GM23338 (cell line): ENCODE results near the gene CDC42BPB. TPM values are rescaled to one million over a fixed set of nuclear protein-coding genes. Genes with fewer than 3 reads are reported as not detected.

Experiments
- ATAC-seq: fragments of 200-7000 bp; cut with Tn5 transposase; 3 replicates; pipeline ENCODE4 v1.9.1; 2020
- DNase-seq: peaks from one replicate; pipeline ENCODE4 v3.0.0-alpha.2; 2015; ENCODE audit warnings: low spot score
- H2AFZ ChIP-seq: fragments of 200-600 bp; sonication (generic); 2 replicates; pipeline ENCODE4 v1.8.0; 2016; ENCODE audit warnings: antibody characterized with exemption, mild to moderate bottlenecking, moderate library complexity
- H3F3A ChIP-seq: fragments of 200-600 bp; sonication (generic); replicated peaks from 2 replicates; pipeline ENCODE4 v1.8.0; 2017; ENCODE audit warnings: antibody characterized with exemption, mixed run types, low read depth
- H3K27ac ChIP-seq: fragments of 200-600 bp; sonication (generic); 2 replicates; pipeline ENCODE4 v1.6.1; 2016; ENCODE audit warnings: low read depth
- H3K27me3 ChIP-seq: fragments of 200-600 bp; sonication (generic); 2 replicates; pipeline ENCODE4 v1.8.0; 2016; ENCODE audit warnings: mild to moderate bottlenecking, mixed run types, moderate library complexity; ENCODE audit not compliant: insufficient read depth
- H3K36me3 ChIP-seq: fragments of 200-600 bp; sonication (generic); 2 replicates; pipeline ENCODE4 v1.8.0; 2016; ENCODE audit warnings: mild to moderate bottlenecking; ENCODE audit not compliant: insufficient read depth
- H3K4me1 ChIP-seq: fragments of 200-600 bp; sonication (generic); 2 replicates; pipeline ENCODE4 v1.8.0; 2016; ENCODE audit warnings: mild to moderate bottlenecking, moderate library complexity; ENCODE audit not compliant: insufficient read depth
- H3K4me2 ChIP-seq: fragments of 200-600 bp; sonication (generic); 2 replicates; pipeline ENCODE4 v1.7.1; 2017; ENCODE audit warnings: mixed run types
- H3K4me3 ChIP-seq: fragments of 200-600 bp; sonication (generic); 2 replicates; pipeline ENCODE4 v1.6.1; 2016; ENCODE audit warnings: mixed run types
- H3K79me2 ChIP-seq: fragments of 200-600 bp; sonication (generic); replicated peaks from 2 replicates; pipeline ENCODE4 v1.8.0; 2017; ENCODE audit warnings: mild to moderate bottlenecking; ENCODE audit not compliant: insufficient read depth
- H3K9me2 ChIP-seq: fragments of 200-600 bp; sonication (generic); 2 replicates; pipeline ENCODE4 v1.8.0; 2017; ENCODE audit not compliant: insufficient read depth
- H4K20me1 ChIP-seq: fragments of 200-600 bp; sonication (generic); replicated peaks from 2 replicates; pipeline ENCODE4 v1.8.0; 2017; ENCODE audit warnings: mild to moderate bottlenecking; ENCODE audit not compliant: insufficient read depth
- H3K27ac Mint-ChIP-seq: 2 replicates; pipeline ENCODE4 v1.8.0; 2020; ENCODE audit warnings: inconsistent platforms, mild to moderate bottlenecking, moderate library complexity, mixed read lengths
- H3K27me3 Mint-ChIP-seq: 3 replicates; pipeline ENCODE4 v1.8.0; 2022; ENCODE audit warnings: low read depth, mild to moderate bottlenecking, moderate library complexity, mixed read lengths, inconsistent platforms; ENCODE audit not compliant: insufficient read depth, poor library complexity
- H3K36me3 Mint-ChIP-seq: 3 replicates; pipeline ENCODE4 v1.8.0; 2021; ENCODE audit warnings: low read depth, mild to moderate bottlenecking, inconsistent platforms, moderate library complexity, mixed read lengths
- H3K4me1 Mint-ChIP-seq: 3 replicates; pipeline ENCODE4 v1.8.0; 2020; ENCODE audit warnings: mild to moderate bottlenecking, inconsistent platforms, mixed read lengths
- H3K4me3 Mint-ChIP-seq: 3 replicates; pipeline ENCODE4 v1.8.0; 2021; ENCODE audit warnings: moderate library complexity, mild to moderate bottlenecking, inconsistent platforms, mixed read lengths
- H3K9me3 Mint-ChIP-seq: 3 replicates; pipeline ENCODE4 v1.8.0; 2020; ENCODE audit warnings: moderate library complexity, mild to moderate bottlenecking, inconsistent platforms, mixed read lengths
- CREB1 ChIP-seq: fragments of 250-450 bp; sonication (Bioruptor Pico); IDR thresholded peaks from 2 replicates; pipeline ENCODE4 v1.5.0; 2020; ENCODE audit warnings: low read depth, mild to moderate bottlenecking, moderate library complexity
- CTCF ChIP-seq, 2 experiments: fragments of 200-600 bp in 1 of 2; sonication (generic) in 1 of 2; conservative IDR thresholded peaks; 2 replicates each; pipeline versions ENCODE4 v1.5.1 to v1.6.1; 2016 to 2017; ENCODE audit warnings: antibody characterized with exemption in 2 of 2, low read depth in 2 of 2, mild to moderate bottlenecking in 2 of 2, moderate library complexity in 1 of 2
- EZH2phosphoT487 ChIP-seq: fragments of 200-600 bp; sonication (generic); IDR thresholded peaks from one replicate; pipeline ENCODE4 v1.8.1; 2018; ENCODE audit warnings: antibody characterized with exemption; ENCODE audit not compliant: unreplicated experiment
- ZNF331 ChIP-seq: fragments of 250-450 bp; sonication (Bioruptor Pico); IDR thresholded peaks from 2 replicates; pipeline ENCODE4 v1.5.0; 2020; ENCODE audit warnings: low read depth, mild to moderate bottlenecking, moderate library complexity
- ZNF462 ChIP-seq: fragments of 250-450 bp; sonication (Bioruptor Pico); IDR thresholded peaks from 2 replicates; pipeline ENCODE4 v1.5.0; 2020; ENCODE audit warnings: mild to moderate bottlenecking, moderate library complexity
- polyA plus RNA-seq: library from polyadenylated mRNA; unstranded; fragments of >200 nt; fragmentation: Nextera tagmentation; extraction: Ambion mirVana; gene quantifications from 2 replicates; pipeline ENCODE4 v1.2.1, GENCODE V29; 2016
- total RNA-seq: library from RNA; depleted of rRNA; stranded (reverse); fragments of >200 nt; shearing (Covaris generic); gene quantifications from 2 replicates; pipeline ENCODE4 v1.2.3, GENCODE V29; 2014

Gene CDC42BPB
- total and polyA plus RNA-seq, 2 experiments from 2014 or later = 12.3 to 127 TPM

- TF ChIP-seq CTCF (conservative IDR thresholded peaks at IDR 0.05; ENCODE audit: low read depth in 2 of 2) (no peak), ZNF331 (CRISPR knock-in tag) (no peak), CREB1 (CRISPR knock-in tag) (no peak), ZNF462 (CRISPR knock-in tag) (no peak), EZH2phosphoT487 (no peak)
Measured at GRCh38 chr14:102973706-102974285, 83.6 kb downstream of the CDC42BPB start (continued).

GRCh38 chr14:102971836-102972606 is 85.3 kb downstream of the CDC42BPB start:
- H3K27ac Mint-ChIP-seq = no peak overlapping the region
- Histone ChIP-seq H3K79me2 (no peaks in the 10 kb centered on the region), H3K4me1 (no peaks in the 10 kb centered on the region), H4K20me1 (peaks cover 4% of the 10 kb centered on the region; the same call in 1 of the 2 replicates), H3K36me3 (peaks cover 28% of the 10 kb centered on the region), H2AFZ (no peak overlapping the region), H3K4me2 (no peak overlapping the region), H3K27me3 (no peaks in the 10 kb centered on the region), H3K4me3 (no peak overlapping the region), H3F3A (peaks cover 15% of the 10 kb centered on the region; the same call in 1 of the 2 replicates), H3K27ac (no peak overlapping the region), H3K9me2 (no peaks in the 10 kb centered on the region)
- ATAC-seq = no peak
- H3K4me3 Mint-ChIP-seq = no peak overlapping the region
- H3K4me1 Mint-ChIP-seq = no peaks in the 10 kb centered on the region
- no peaks in the 10 kb centered on the region for H3K9me3 Mint-ChIP-seq
- peaks cover 12% of the 10 kb centered on the region for H3K27me3 Mint-ChIP-seq
- no peak for DNase-seq
- H3K36me3 Mint-ChIP-seq = peaks cover 77% of the 10 kb centered on the region
- no peak for TF ChIP-seq ZNF462 (CRISPR knock-in tag)
